PC-9 (cell line): ENCODE results near the gene FAM163B.

ENCODE experiments used
- EZH2 ChIP-seq: fragments of 200-600 bp; sonication (generic); IDR thresholded peaks from 2 replicates; pipeline ENCODE4 v1.8.0; 2017; ENCODE audit warnings: antibody characterized with exemption, low read depth
- TF ChIP-seq, protein P1 (sequence below): fragments of 200-600 bp; sonication (generic); conservative IDR thresholded peaks from 2 replicates; pipeline ENCODE4 v1.6.1; 2017; ENCODE audit warnings: mixed run types, antibody characterized with exemption, mild to moderate bottlenecking, moderate library complexity

GRCh38 chr9:133656211-133657119, 47.3 kb upstream of the FAM163B start:
- TF ChIP-seq, protein P1, sequence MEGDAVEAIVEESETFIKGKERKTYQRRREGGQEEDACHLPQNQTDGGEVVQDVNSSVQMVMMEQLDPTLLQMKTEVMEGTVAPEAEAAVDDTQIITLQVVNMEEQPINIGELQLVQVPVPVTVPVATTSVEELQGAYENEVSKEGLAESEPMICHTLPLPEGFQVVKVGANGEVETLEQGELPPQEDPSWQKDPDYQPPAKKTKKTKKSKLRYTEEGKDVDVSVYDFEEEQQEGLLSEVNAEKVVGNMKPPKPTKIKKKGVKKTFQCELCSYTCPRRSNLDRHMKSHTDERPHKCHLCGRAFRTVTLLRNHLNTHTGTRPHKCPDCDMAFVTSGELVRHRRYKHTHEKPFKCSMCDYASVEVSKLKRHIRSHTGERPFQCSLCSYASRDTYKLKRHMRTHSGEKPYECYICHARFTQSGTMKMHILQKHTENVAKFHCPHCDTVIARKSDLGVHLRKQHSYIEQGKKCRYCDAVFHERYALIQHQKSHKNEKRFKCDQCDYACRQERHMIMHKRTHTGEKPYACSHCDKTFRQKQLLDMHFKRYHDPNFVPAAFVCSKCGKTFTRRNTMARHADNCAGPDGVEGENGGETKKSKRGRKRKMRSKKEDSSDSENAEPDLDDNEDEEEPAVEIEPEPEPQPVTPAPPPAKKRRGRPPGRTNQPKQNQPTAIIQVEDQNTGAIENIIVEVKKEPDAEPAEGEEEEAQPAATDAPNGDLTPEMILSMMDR, result no peak
- TF ChIP-seq EZH2, result no peak
